KMS-11 (cell line): Measurements from ENCODE around the gene FAM89A.
"Not testable (repeated sequence)": the region's sequence is repeated elsewhere in the genome, so short reads cannot be mapped to it uniquely, and the experiment has no call there.

ENCODE experiments used
- H2AFZ ChIP-seq: fragments of 200-600 bp; sonication (generic); 2 replicates; pipeline ENCODE4 v1.6.1; 2016; ENCODE audit warnings: antibody characterized with exemption, mixed run types, low read depth
- H3K27ac ChIP-seq: fragments of 200-600 bp; sonication (generic); 2 replicates; pipeline ENCODE4 v1.6.1; 2016; ENCODE audit warnings: mild to moderate bottlenecking, mixed run types
- H3K27me3 ChIP-seq: fragments of 200-600 bp; sonication (generic); 2 replicates; pipeline ENCODE4 v1.6.1; 2017; ENCODE audit warnings: mild to moderate bottlenecking, low read depth, mixed run types, moderate library complexity; ENCODE audit not compliant: insufficient read depth
- H3K36me3 ChIP-seq: fragments of 200-600 bp; sonication (generic); 2 replicates; pipeline ENCODE4 v1.6.1; 2017; ENCODE audit warnings: mild to moderate bottlenecking, mixed run types; ENCODE audit not compliant: insufficient read depth
- H3K4me1 ChIP-seq: fragments of 200-600 bp; sonication (generic); 2 replicates; pipeline ENCODE4 v1.6.1; 2016; ENCODE audit warnings: mild to moderate bottlenecking, low read depth, mixed run types; ENCODE audit not compliant: poor library complexity, severe bottlenecking
- H3K4me2 ChIP-seq: fragments of 200-600 bp; sonication (generic); 2 replicates; pipeline ENCODE4 v1.7.0; 2016; ENCODE audit warnings: mild to moderate bottlenecking, mixed run types
- H3K4me3 ChIP-seq: fragments of 200-600 bp; sonication (generic); IDR thresholded peaks from 2 replicates; pipeline ENCODE4 v1.6.1; 2017; ENCODE audit warnings: low read depth, low read length, mixed read lengths; ENCODE audit not compliant: insufficient read depth
- H3K79me2 ChIP-seq: fragments of 200-600 bp; sonication (generic); 2 replicates; pipeline ENCODE4 v1.6.1; 2016; ENCODE audit warnings: low read depth, mixed run types; ENCODE audit not compliant: insufficient read depth
- H3K9ac ChIP-seq: fragments of 200-600 bp; sonication (generic); 2 replicates; pipeline ENCODE4 v1.6.1; 2016; ENCODE audit warnings: mild to moderate bottlenecking, mixed run types
- H4K20me1 ChIP-seq: fragments of 200-600 bp; sonication (generic); 2 replicates; pipeline ENCODE4 v1.6.1; 2016; ENCODE audit warnings: mild to moderate bottlenecking, mixed run types; ENCODE audit not compliant: insufficient read depth
- TF ChIP-seq, protein P1 (sequence below): fragments of 200-600 bp; sonication (generic); conservative IDR thresholded peaks from 2 replicates; pipeline ENCODE4 v1.6.1; 2017; ENCODE audit warnings: low read depth, mild to moderate bottlenecking, antibody characterized with exemption, low read length, moderate library complexity, mixed read lengths

Gene FAM89A

DNA sequence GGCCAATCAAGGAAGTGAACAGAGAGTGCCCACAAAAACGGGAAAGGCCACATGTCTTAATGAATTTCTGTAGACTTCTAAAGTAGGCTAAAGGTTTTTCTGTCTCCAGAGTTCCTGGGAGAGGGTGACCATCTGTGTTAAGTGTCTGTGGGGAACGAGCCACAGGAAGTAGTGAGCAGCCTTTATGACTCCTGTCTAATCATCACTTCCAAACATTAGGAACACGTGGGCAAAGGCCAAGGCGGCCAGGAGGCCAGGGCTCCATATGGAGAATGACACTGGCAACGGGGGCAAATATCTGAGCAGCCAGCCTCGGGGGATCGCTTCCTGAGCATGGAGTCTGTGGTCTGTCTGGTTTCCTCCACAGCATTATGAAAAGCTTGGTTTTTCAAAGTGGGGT lies 7.1 kb downstream of the FAM89A start:
- Histone ChIP-seq H2AFZ (no peak overlapping the region), H3K27me3 (no peaks in the 10 kb centered on the region), H3K9ac (no peak overlapping the region), H4K20me1 (no peaks in the 10 kb centered on the region; the same call in 1 of the 2 replicates), H3K27ac (no peak overlapping the region), H3K4me1 (peaks cover 10% of the 10 kb centered on the region), H3K4me3 (no peak overlapping the region), H3K36me3 (no peaks in the 10 kb centered on the region), H3K79me2 (peaks cover 31% of the 10 kb centered on the region; the same call in 1 of the 2 replicates), H3K4me2 (no peak overlapping the region)
- TF ChIP-seq, protein P1, sequence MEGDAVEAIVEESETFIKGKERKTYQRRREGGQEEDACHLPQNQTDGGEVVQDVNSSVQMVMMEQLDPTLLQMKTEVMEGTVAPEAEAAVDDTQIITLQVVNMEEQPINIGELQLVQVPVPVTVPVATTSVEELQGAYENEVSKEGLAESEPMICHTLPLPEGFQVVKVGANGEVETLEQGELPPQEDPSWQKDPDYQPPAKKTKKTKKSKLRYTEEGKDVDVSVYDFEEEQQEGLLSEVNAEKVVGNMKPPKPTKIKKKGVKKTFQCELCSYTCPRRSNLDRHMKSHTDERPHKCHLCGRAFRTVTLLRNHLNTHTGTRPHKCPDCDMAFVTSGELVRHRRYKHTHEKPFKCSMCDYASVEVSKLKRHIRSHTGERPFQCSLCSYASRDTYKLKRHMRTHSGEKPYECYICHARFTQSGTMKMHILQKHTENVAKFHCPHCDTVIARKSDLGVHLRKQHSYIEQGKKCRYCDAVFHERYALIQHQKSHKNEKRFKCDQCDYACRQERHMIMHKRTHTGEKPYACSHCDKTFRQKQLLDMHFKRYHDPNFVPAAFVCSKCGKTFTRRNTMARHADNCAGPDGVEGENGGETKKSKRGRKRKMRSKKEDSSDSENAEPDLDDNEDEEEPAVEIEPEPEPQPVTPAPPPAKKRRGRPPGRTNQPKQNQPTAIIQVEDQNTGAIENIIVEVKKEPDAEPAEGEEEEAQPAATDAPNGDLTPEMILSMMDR = no peak

DNA sequence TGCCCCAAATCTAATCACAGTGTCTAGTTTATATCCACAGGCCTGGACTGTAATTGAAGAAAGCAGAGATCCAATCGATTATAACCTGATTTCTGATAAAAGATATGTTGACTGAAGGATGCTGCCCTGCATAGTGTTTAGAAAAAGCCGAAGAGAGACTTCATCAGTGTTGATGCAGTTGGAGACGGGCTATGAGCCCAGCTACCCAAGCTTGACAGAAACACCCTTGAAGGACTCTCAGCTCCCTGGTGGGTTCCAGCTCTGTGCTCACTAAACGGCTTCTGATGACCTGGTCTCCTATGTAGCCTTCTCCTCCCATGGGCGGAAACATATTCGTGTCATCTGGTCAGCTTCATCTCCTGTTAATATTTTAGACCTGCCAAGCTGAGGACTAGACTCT lies 10.2 kb downstream of the FAM89A start:
- H3K4me1 ChIP-seq = no peaks in the 10 kb centered on the region
- H3K79me2 ChIP-seq = peaks cover 14% of the 10 kb centered on the region; the same call in 1 of the 2 replicates

GRCh38 chr1:231029247-231029646 lies 10.8 kb downstream of the FAM89A start:
- H3K9ac ChIP-seq, H3K36me3 ChIP-seq: not testable (repeated sequence)

More for the DNA sequence above, 10.2 kb downstream of the FAM89A start:
- no peak overlapping the region for H3K4me3 ChIP-seq
- no peak overlapping the region for H3K4me2 ChIP-seq
- no peaks in the 10 kb centered on the region for H3K36me3 ChIP-seq
- no peaks in the 10 kb centered on the region for H3K27me3 ChIP-seq
- no peak overlapping the region for H3K9ac ChIP-seq
- no peak overlapping the region for H3K27ac ChIP-seq
- TF ChIP-seq, protein P1 = no peak
- H4K20me1 ChIP-seq = no peaks in the 10 kb centered on the region
- no peak overlapping the region for H2AFZ ChIP-seq

DNA sequence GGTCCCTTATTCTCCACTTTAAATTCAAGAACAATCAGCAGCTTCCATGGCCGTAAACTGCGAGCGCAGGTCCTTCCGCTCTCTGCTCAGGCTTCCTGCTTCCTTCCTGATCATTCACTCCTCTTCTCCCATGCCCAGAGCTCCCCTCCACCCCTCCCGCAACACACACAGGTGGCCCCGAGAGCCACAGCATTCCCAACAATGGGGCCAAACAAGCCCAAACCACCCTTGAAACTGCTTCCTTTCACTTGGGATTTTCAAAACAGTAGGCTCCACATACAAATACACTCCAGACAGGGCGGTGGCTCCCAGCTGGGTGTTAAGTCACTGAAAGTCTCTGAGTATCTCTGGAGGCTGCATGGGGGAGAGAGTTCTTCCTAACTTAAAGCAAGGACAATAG lies 11.4 kb downstream of the FAM89A start:
- H3K4me1 ChIP-seq = no peaks in the 10 kb centered on the region
- H3K79me2 ChIP-seq = peaks cover 9% of the 10 kb centered on the region; the same call in 1 of the 2 replicates
- H3K27me3 ChIP-seq = no peaks in the 10 kb centered on the region
- no peaks in the 10 kb centered on the region for H4K20me1 ChIP-seq
- no peak overlapping the region for H3K4me3 ChIP-seq
- H3K27ac ChIP-seq = no peak overlapping the region
- no peak overlapping the region for H3K4me2 ChIP-seq
- H3K9ac ChIP-seq = no peak overlapping the region
- no peaks in the 10 kb centered on the region for H3K36me3 ChIP-seq
- TF ChIP-seq, protein P1 = no peak
- no peak overlapping the region for H2AFZ ChIP-seq

More at GRCh38 chr1:231029247-231029646, 10.8 kb downstream of the FAM89A start:
- H3K4me3 ChIP-seq, H3K4me1 ChIP-seq, H3K4me2 ChIP-seq, H3K27me3 ChIP-seq, H3K27ac ChIP-seq, H4K20me1 ChIP-seq, H2AFZ ChIP-seq: not testable (repeated sequence)
- H3K79me2 ChIP-seq = peaks cover 13% of the 10 kb centered on the region; the same call in 1 of the 2 replicates

- peaks cover 9% of the 10 kb centered on the region; the same call in 1 of the 2 replicates for H3K79me2 ChIP-seq
- no peak overlapping the region for H2AFZ ChIP-seq
- TF ChIP-seq, protein P1 = no peak
Observed at GRCh38 chr1:231027971-231028370, 12.1 kb downstream of the FAM89A start.

More at GRCh38 chr1:231027971-231028370, 12.1 kb downstream of the FAM89A start:
- Histone ChIP-seq H3K4me2 (no peak overlapping the region), H3K9ac (no peak overlapping the region), H3K27ac (no peak overlapping the region), H3K27me3 (no peaks in the 10 kb centered on the region), H3K4me1 (no peaks in the 10 kb centered on the region), H4K20me1 (no peaks in the 10 kb centered on the region), H3K36me3 (no peaks in the 10 kb centered on the region), H3K4me3 (no peak overlapping the region)
